GM21423 (cell line): ENCODE data around the gene GMCL2.

Experiments used
- ATAC-seq: cut with Tn5 transposase; IDR thresholded peaks from one replicate; pipeline ENCODE4 v1.9.1; 2021; ENCODE audit warnings: mild to moderate bottlenecking, moderate library complexity; ENCODE audit not compliant: unreplicated experiment

GMCL2 gene

GRCh38 chr5:178191661-178192060, 4.5 kb upstream of the GMCL2 start:
- ATAC-seq = no peak

DNA sequence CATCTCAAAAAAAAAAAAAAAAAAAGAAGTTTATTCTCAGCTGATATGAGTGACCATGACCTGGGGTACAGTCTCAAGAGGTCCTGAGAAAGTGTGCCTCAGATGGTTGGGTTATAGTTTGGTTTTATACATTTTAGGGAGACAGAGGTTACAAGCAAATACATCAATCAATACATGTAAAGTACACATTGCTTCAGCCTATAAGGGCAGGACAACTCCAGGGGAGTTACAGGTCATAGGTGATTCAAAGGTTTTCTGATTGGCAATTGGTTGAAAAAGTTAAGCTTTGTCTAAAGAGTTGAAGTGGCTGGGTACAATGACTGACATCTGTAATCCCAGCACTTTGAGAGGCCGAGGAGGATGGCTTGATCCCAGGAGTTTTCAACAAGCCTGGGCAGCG, 2.3 kb upstream of the GMCL2 start:
- ATAC-seq = no peak

- ATAC-seq = no peak
Measured at GRCh38 chr5:178186427-178186826, 744 bp downstream of the GMCL2 start.

DNA sequence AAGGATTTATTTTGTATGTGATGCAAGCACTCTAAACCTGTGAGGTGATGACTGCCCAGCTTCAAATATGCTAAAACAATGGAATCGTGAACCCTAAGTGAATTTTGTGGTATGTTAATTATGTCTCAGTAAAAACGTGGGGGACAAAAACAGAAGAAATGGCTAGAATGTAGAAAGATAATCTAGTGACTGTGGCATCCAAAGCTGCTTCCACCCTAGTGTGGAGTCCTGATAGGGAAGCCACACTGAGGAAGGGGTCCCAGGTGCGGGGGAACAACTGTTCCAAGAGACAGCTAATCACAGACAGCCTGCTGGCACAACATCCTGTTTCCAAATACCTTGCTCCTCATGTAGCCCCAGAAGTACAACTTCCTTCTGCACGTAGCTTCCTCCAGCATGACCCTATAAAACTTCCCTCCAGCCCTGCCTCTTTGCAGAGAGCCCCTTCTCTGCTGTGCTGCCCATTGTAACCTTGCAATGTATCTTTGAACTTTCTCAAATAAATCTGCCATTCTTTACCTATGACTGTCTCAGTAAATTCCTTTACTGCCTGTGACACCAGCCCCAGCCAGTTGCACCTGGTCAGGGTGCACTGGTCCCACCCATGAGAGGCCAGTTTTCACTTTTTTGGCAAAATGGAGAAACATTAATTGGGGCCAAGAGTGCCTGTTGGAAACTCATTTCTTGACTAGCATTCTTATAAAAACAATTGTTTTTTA, 4.9 kb downstream of the GMCL2 start:
- ATAC-seq = no peak

DNA sequence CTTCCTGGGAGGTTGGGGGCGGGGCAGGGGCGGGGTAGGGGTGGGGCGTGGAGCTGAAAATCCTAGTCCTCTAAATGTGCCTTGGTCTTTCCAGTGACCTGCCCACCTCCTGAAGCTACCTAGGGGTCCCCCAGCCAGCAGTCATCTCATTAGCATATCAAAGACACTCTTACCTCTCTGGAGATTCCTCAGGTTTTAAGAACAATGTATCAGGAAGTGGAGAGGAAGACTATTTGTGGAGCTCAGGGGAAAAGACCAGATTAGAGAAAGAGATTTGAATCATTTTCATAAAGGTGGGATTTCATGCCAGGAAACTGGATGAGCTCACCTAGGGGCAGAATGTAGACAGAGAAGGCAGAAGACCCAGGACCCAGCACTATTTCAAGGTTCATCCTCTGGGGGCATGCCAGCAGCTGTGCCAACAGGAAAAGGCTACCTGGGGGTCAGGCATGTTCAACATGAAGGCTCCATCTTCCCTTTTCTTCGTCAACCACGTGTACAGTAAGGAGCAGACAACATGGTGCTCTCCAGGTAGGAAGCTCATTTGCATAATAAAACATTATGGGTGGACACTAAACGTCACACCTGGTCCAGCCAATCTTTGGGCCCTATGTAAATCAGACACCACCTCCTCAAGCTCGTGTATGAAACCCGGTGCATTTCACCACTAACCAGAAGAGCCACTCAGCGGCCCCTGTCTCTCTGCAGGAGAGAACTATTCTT, 6.9 kb downstream of the GMCL2 start:
- no peak for ATAC-seq

GRCh38 chr5:178177569-178177968, 9.6 kb downstream of the GMCL2 start:
- ATAC-seq = no peak

GRCh38 chr5:178176791-178177190, 10.4 kb downstream of the GMCL2 start:
- ATAC-seq = no peak

GRCh38 chr5:178174456-178174855, 12.7 kb downstream of the GMCL2 start:
- no peak for ATAC-seq

DNA sequence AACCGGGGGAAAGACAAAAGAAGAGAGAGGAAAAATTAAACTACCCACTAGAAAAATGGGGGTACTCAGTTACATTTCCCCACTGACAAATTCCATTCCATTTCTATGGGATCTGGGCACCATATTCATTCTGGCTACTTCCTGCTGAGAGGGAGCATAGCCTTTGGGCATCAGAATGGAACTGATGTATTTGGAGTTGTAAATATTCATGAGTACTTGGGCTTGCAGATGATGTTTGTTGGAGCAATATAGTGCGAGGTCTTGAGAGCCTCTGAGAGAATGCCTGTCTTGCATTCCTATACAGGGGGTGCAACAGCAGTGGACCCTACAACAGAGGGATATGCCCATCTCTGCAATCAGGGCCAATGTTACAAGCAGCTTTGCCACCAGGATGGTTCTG, 16.7 kb downstream of the GMCL2 start:
- ATAC-seq = no peak

DNA sequence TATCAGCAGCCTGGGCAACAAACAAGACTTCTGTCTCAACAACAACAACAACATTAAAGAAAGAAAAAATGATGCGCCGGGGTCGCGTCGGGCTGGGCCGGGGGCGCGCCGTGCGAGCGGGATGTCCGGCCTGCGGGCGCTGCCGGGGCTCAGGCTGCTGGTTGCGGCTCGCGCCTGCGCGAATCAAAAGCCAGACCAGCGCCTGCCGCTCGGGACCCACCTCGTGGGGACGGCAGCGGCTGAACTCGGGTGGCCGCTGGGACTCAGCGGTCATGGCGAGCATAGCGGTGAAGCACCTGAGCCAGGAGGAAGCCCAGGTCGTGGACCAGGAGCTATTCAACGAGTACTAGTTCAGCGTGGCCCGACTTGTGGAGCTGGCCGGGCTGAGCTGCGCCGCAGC, 21.6 kb downstream of the GMCL2 start:
- ATAC-seq = no peak

GRCh38 chr5:178163772-178164735, 23.1 kb downstream of the GMCL2 start:
- peak; percentile 96 for ATAC-seq

DNA sequence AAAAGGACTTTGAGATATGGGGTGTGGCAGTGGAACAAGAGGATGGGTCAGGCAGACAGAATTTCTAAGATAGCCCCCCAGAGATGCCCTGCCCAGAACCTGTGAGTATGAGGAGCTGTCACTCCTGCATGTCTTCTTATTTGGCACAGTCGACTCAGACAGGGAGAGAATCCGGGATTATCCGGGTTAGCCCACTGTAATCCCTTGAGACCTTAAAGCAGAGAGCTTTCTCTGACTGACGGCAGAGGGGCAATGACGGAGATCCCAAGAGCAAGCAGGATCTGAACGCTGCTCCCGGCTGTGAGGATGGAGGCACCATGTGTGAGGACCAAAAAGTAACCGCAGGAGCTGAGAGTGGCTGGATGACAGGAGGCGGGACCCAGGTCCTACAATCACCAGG, 24.7 kb downstream of the GMCL2 start:
- no peak for ATAC-seq

GRCh38 chr5:178160176-178160575, 27.0 kb downstream of the GMCL2 start:
- no peak for ATAC-seq

GRCh38 chr5:178155065-178155464, 32.1 kb downstream of the GMCL2 start:
- no peak for ATAC-seq

GRCh38 chr5:178153530-178154340, 33.4 kb downstream of the GMCL2 start, which contains the start of gene NHP2:
Gene NHP2 (minus strand): TSS chr5:178153885. CDS start chr5:178153817, 68 bp downstream.
- ATAC-seq = peak; percentile 99

GRCh38 chr5:178152491-178153444, 34.4 kb downstream of the GMCL2 start:
- no peak for ATAC-seq

GRCh38 chr5:178150977-178151734, 36.0 kb downstream of the GMCL2 start:
- no peak for ATAC-seq

DNA sequence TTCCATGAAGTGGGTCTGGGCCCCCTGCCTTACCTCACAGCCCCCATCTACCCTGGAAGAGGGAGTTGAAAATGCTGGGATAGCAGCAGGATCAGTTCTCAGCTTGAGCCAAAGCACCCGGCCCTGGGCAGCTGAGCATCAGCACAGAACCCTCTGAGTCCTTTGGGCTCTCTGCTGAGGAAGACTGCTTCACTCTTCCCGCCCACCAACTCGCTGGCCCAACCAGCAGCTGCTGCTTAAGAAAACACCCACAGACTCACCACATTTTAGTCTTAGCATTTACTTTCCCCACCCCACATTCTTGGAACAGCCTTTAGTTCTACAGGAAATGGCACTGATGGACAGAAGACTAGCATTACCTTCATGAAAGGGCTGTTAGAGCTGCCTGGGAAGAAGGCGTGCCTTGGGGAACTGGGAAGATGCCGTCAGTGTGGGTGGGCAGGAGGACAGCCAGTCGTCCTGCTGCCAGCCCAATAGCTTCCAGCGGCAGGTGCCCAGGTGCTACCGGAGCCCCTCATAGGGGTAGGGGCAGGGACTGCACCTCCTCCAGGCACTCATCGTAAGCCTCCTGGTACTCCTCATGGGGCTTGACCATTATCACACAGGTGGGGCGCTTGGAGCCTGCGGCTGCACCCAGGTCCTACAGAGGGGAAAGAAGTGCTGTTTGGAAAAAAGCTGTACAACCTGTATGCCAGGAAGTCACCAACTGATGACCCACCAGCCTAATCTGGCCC, 37.8 kb downstream of the GMCL2 start:
- no peak for ATAC-seq
